Stimulated activated CD4-positive, alpha-beta T cell treated with anti-CD3 and anti-CD28 coated beads, Interleukin-12 subunit alpha, Interleukin-12 subunit beta, amount 100 ng/mL, for 24 hours (primary cell): ENCODE data around the gene CDC14B.
"Not testable (repeated sequence)": the region's sequence is repeated elsewhere in the genome, so short reads cannot be mapped to it uniquely, and the experiment has no call there.

Source experiments
- DNase-seq, 2 experiments: peaks; one replicate each; pipeline ENCODE4 v3.0.0-alpha.2; 2020; ENCODE audit warnings: low read depth in 2 of 2

Gene CDC14B

GRCh38 chr9:96626912-96627311 is 7.3 kb upstream of the CDC14B start:
- DNase-seq = no peak

GRCh38 chr9:96621618-96622017 is 2.0 kb upstream of the CDC14B start:
- no peak for DNase-seq

DNA sequence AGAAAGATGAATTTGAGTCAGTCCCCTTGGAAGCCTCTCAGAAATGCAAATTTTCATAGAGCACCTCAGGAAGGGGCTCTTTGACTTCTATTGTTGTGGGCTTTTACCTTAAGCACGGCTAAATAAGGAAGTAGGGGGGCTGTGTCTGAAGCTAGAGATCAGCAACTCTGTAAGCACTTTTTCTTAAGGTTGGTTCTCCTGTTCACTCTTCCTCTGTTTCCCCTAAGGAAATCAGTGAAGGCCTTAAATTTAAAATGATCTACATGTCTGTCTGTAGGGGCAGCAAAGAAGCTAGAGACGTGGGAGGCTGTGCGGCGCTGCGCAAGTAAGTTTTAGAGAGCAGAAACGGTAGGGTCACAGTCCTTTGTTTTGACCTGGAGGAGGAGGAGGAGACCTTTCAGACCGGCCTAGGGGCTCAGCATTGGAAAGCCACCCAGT is 1.2 kb upstream of the CDC14B start:
- no peak for DNase-seq

GRCh38 chr9:96620181-96620514 is 505 bp upstream of the CDC14B start:
- no peak for DNase-seq

DNA sequence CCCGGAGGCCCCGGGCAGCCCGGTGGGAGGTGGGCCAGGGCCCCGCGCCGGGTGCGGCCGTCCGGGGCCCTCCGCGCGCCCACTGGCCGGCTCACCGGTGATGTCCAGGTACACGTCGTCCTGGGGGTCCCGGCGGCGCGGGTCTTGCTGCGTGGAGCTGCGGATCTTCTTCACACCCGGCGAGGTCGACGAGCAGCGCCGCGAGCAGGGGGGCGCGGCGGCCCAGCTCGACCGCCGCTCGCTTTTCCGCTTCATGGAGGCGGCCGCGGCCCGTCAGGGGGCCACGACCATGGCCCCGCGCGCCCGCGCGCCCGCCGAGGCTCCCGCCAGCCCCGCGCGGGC is 548 bp downstream of the CDC14B start:
- no peak for DNase-seq

DNA sequence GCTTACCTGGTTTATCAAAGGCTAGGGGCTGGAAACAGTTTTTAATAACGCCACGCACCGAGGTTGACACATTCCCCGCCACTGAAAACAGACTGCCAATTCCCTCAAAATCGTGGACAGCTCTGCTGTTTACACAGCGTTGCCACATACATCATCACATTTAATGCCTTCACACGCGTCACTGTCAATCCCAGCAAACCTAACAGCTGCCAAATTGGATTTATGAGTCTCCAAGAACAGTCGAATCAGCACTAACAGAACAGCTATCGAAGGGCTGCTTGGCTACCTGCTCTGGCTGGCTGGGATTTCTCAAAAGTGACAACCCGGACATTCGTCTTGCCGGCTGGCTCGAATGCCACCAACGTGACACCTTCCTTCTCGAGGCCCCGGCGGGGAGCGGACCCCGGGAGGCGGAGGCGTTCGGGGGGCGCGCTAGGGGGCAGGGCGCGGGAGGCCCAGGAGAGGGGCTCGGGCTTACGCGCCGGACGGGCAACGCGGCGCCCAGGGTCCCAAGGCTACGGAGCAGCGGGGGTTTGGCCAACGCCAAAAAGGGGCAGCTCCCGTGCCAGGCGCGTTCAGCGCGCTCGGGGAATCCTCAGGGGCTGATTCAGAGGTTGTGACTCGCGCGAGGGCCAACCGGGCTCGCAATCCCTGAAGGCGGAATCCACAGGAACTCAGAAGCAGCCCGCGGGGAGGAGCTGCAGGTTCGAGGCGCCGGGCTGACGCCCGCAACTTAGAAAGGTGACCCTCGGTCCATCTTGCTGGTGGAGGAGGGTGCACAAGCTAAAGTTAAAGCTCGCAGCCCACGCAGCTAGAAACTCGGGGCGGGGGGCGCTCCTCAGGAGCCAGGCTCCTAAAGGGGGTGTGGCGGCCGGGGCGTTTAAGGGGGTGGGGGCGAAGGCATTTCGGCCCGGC is 1.2 kb downstream of the CDC14B start:
- DNase-seq = peak in 1 of 2 experiments; percentile 7

DNA sequence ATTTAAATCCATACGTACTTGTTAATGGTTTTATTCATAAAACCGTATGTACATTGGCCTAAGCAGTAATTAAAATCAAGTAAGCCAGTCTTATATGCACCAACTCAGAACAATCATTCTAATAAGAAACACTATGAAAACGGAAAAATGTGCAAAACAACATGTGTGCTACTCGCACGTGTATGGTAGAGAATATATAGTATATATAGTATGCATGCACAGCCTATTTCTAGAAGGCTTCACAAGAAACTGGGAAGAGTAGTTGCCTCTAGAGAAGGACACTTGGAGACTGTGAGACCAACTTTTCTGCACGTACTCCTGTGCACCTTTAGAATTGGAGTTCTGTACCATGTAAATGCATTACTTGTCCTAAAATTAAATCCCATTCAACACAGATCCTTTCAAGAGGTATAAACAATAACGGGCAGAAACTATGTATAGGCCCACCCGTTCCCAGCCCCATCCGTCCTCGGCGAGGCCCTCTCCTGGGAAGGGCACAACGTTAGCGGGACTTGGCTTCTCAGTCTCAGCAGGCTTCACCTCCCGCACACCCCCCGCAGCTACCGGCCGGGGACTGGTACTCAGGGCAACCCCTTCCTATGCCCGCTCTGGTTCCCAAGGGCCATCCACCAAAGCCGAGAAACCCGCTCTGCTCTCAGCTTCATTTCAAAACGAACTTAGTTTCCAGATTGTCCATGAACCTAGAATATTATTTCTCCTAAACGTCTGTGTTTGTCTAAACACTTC is 2.0 kb downstream of the CDC14B start:
- no peak for DNase-seq

GRCh38 chr9:96616817-96617438 is 2.7 kb downstream of the CDC14B start:
- DNase-seq = no peak

DNA sequence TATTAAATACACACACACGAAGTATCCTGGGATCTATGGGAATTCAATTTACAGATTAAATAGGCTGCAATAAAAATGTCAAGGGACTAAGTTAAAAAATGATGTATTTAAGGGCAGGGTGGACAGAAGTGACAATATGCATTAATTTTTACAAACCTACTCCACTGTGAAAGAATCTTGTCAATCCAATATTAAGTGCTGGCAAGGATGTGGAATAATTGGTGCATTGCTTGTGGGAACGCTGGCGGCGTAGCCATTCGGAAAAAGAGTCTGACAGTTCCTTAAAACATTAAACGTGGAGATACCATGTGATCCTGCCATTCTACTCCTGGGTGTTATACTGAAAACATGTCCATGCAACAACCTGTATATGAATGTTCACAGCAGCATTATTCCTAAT is 4.2 kb downstream of the CDC14B start:
- DNase-seq = no peak

GRCh38 chr9:96614664-96615063 is 5.0 kb downstream of the CDC14B start:
- not testable (repeated sequence) for DNase-seq

DNA sequence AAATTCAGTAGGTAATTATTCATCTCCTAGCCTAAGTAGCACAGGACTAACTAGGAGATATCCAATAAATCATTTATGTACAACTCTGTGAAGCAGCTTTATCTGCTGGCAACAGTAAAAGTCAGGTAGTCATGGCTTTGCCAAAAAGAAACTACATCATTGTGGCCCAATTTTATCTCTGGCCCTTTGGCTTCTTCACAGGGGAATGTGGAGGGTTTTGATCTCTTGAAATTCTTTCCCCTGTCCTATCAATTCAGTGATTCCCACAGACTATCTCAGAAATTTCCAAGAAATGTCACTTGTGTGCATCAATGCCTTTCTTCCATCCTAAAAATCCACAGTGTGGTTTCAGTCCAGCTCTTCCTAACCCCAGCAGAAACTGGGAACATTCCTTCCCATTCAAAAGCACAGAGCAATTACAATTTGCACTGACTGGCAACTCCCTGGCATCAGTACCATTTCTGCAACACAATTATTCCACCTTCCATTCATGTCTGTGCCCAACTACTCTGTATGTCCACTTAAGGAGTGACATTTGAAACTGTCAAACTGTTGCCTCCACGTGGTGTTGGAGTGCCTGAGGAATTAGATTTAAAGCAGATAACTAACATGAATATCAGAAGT is 6.6 kb downstream of the CDC14B start:
- DNase-seq = no peak

DNA sequence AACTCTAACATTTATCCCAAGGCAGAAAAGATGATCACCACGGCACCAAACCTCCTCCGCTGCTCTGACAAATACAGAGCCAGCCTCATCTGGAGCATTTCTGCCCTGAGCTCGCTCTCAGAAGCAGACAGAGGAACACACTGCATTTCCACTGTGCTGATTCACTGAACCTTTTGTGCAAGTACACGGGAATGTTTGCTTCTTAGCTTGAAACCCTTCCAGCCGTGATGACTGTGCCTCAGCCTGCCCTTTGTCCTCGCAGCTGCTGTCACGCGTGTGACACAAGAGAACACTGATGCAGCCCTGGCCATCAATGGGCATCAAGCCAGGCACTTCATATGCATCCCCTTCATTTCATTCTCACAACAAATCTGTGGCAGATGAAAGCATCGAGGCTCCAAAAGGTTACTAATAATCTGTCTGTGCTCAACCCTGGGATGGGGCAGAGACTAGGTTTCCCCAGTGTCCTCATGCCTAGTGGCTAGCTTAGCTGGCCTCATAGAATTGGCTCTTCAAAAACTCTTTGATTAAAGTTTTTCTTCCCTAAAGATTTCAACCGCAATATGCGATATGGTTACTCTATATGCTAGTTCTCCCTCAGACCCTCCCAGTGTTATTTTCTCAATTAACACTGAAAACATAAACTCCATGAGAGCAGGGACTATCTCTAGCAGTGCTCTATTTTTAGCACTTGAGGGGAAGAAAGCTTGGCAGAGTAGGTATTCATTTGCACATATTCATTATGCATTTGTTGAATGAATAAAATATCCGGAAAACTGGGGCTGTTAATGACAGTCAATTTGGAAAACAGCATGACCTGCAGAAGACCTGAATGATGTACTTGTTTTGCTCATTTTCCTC is 7.3 kb downstream of the CDC14B start:
- no peak for DNase-seq

DNA sequence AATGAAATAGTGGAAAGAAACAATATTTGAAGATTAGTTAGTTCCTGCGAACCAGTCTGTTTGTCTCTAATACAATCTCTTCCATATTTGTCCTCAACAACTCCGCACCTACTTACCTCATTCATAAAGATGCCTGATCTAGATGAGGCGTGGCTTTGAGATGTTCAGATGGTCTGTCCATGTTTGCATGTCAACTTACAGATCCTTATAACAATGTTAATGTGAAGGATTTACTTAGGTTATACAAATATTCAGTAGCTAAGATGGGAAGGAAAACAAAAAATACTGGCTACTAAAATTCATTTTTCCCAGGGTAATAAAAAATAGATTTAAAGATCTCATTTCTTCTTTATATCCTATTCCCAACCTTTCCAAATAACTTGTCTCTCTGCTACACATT is 8.3 kb downstream of the CDC14B start:
- DNase-seq = no peak

DNA sequence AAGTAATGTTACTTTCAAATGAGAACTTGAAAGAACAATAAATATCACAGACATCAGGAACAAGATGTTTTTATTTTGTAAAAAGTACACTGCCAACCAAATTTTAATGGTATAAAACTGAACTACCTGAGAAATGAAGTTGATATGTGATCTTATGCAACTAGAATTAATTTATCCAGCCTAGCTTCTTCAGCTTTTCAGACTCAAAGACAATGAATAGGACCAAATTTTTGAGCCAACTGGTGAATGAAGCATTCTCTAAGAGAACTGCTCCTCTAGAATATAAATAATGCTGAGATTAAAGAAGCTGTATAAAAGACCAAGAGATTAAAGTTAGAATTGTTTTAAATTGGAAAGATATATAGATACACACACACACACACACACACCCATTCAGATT is 9.9 kb downstream of the CDC14B start:
- DNase-seq = no peak

GRCh38 chr9:96607971-96608370 is 11.7 kb downstream of the CDC14B start:
- no peak for DNase-seq

DNA sequence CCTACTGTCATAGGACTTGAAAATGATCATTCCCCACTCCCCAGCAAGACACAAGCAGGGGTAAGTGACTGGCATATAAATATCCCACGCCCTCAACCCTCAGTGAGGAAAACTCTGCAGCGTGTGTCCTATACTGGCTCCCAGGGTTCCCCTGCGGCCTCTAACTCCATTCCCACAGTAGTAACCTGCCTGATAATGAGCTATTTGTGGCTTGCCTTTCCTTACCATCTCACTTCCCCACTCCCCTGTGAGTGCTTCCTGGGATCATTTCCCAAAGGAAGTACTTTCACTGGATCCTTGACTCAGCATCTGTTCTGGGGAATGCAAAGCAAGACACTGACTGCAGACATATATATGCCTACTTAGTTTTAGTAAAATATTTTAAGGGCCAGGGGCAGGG is 14.3 kb downstream of the CDC14B start:
- no peak for DNase-seq

GRCh38 chr9:96604004-96604319 is 15.7 kb downstream of the CDC14B start:
- no peak for DNase-seq

GRCh38 chr9:96603305-96604003 is 16.2 kb downstream of the CDC14B start:
- no peak for DNase-seq

DNA sequence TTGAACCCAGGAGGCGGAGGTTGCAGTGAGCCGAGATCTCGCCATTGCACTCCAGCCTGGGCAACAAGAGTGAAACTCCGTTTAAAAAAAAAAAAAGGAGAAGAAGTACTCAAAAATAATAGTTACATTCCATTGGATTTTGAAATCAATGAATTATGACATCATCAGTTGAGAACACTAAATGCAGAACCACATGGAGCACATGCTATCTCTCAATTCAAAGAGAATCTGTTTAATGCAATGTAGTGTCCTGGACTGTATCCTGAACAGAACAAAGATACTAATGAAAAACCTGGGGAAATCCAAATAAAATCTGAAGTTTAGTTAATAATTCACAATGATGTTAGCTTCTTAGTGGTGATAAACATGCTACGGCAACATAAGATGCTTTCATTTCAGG is 20.3 kb downstream of the CDC14B start:
- no peak for DNase-seq

DNA sequence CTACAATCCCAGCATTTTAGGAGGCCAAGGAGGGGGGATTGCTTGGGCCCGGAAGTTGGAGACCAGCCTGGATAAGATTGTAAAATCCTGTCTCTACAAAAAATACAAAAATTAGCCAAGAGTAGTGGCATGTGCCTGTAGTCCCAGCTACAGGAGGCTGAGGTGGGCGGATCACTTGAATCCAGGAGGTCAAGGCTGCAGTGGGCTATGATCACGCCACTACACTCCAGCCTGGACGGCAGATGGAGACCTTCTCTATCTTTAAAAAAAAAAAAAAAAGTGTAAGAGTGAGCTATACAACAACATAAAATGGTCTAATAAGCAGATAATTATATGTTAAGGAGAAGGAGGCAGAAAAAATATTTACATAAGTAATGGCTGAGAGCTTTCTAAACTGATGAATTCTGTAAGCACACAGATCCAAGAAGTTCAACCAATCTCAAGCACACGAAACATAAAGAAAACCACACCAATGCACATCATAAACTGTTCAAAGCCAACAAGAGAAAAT is 23.0 kb downstream of the CDC14B start:
- DNase-seq = no peak
